GM15510 (cell line): ENCODE measurements around the gene NEFH.

ENCODE experiments used
- POLR2A ChIP-seq: IDR thresholded peaks from 3 replicates; pipeline ENCODE4 v1.6.1; 2011; ENCODE audit warnings: borderline replicate concordance; ENCODE audit not compliant: insufficient read length; ENCODE audit errors: extremely low read depth

NEFH gene

GRCh38 chr22:29512031-29512430 lies 32.0 kb downstream of the NEFH start:
- TF ChIP-seq POLR2A = no peak

GRCh38 chr22:29517215-29517908 lies 37.3 kb downstream of the NEFH start:
- TF ChIP-seq POLR2A = no peak

- TF ChIP-seq POLR2A = no peak
Measured at GRCh38 chr22:29518427-29518826, 38.4 kb downstream of the NEFH start.

GRCh38 chr22:29519996-29520395 lies 40.0 kb downstream of the NEFH start:
- no peak for TF ChIP-seq POLR2A

- TF ChIP-seq POLR2A = no peak
Measured at GRCh38 chr22:29520851-29521250, 40.8 kb downstream of the NEFH start.

GRCh38 chr22:29521526-29521925 lies 41.5 kb downstream of the NEFH start:
- no peak for TF ChIP-seq POLR2A

GRCh38 chr22:29523761-29524160 lies 43.7 kb downstream of the NEFH start:
- TF ChIP-seq POLR2A = no peak

- no peak for TF ChIP-seq POLR2A
Measured at GRCh38 chr22:29524442-29525191, 44.6 kb downstream of the NEFH start.

GRCh38 chr22:29528144-29528543 lies 48.1 kb downstream of the NEFH start:
- TF ChIP-seq POLR2A = no peak

GRCh38 chr22:29530716-29531115 lies 50.7 kb downstream of the NEFH start:
- no peak for TF ChIP-seq POLR2A

GRCh38 chr22:29531419-29531818 lies 51.4 kb downstream of the NEFH start:
- TF ChIP-seq POLR2A = no peak

GRCh38 chr22:29536411-29536810 lies 56.4 kb downstream of the NEFH start:
- TF ChIP-seq POLR2A = no peak

GRCh38 chr22:29539105-29539504 lies 59.1 kb downstream of the NEFH start:
- TF ChIP-seq POLR2A = no peak
